Effector CD4-positive, alpha-beta T cell (primary cell): ENCODE results near the gene MED7.
A peak's percentile ranks its signal among the peaks of the same experiment; 100 is the strongest.
"Not testable (repeated sequence)": the region's sequence is repeated elsewhere in the genome, so short reads cannot be mapped to it uniquely, and the experiment has no call there.

Experiments used
- DNase-seq: peaks from one replicate; pipeline ENCODE4 v3.0.0-alpha.2; 2020
- total RNA-seq: gene quantifications from one replicate; lab custom pipeline; 2026; lab: John Stamatoyannopoulos, UW

The MED7 gene
- total RNA-seq: 17.4 reads per million, percentile 44 among the genes with 10 or more reads in this experiment

GRCh38 chr5:157142317-157143126 is at the start of gene MED7:
Gene MED7 (minus strand): TSS chr5:157142865. CDS start chr5:157139431, 3,434 bp downstream.
- peak; percentile 90 for DNase-seq

- no peak for DNase-seq
These were observed 46.6 kb upstream of the MED7 start for GRCh38 chr5:157189223-157189622.

GRCh38 chr5:157188270-157188669 is 45.6 kb upstream of the MED7 start:
- no peak for DNase-seq

GRCh38 chr5:157187046-157187754 is 44.5 kb upstream of the MED7 start:
- DNase-seq: no peak

- DNase-seq: no peak
These were observed 43.8 kb upstream of the MED7 start for GRCh38 chr5:157186309-157187045.

GRCh38 chr5:157185122-157185521 is 42.5 kb upstream of the MED7 start:
- DNase-seq: not testable (repeated sequence)

GRCh38 chr5:157184117-157184670 is 41.5 kb upstream of the MED7 start:
- no peak for DNase-seq

- no peak for DNase-seq
These were observed 39.6 kb upstream of the MED7 start for GRCh38 chr5:157182143-157182757.

- DNase-seq: peak; percentile 24
These were observed 38.0 kb upstream of the MED7 start, which contains the start of gene ITK for GRCh38 chr5:157180374-157181264. Gene ITK (plus strand): TSS chr5:157180840. CDS start chr5:157180978, 138 bp downstream.

GRCh38 chr5:157178966-157179365 is 36.3 kb upstream of the MED7 start:
- DNase-seq: no peak

GRCh38 chr5:157177953-157178352 is 35.3 kb upstream of the MED7 start:
- DNase-seq: no peak

GRCh38 chr5:157175071-157175612 is 32.5 kb upstream of the MED7 start:
- DNase-seq: no peak

- peak; percentile 64 for DNase-seq
These were observed 29.7 kb upstream of the MED7 start for GRCh38 chr5:157172403-157172802.

GRCh38 chr5:157168286-157168685 is 25.6 kb upstream of the MED7 start:
- DNase-seq: no peak

- DNase-seq: no peak
These were observed 24.6 kb upstream of the MED7 start for GRCh38 chr5:157167214-157167621.

GRCh38 chr5:157166214-157167213 is 23.8 kb upstream of the MED7 start, which contains the start of gene GARIN3:
Gene GARIN3 (minus strand): TSS chr5:157166264. CDS start chr5:157166168, 96 bp downstream.
- no peak for DNase-seq

- DNase-seq: no peak
These were observed 23.0 kb upstream of the MED7 start for GRCh38 chr5:157165668-157166067.

GRCh38 chr5:157165261-157165660 is 22.6 kb upstream of the MED7 start:
- no peak for DNase-seq

GRCh38 chr5:157164521-157164920 is 21.9 kb upstream of the MED7 start:
- DNase-seq: no peak
